HG03571 (cell line): Measurements from ENCODE around the gene TTC39A.

Experiments used
- ATAC-seq: cut with Tn5 transposase; IDR thresholded peaks from one replicate; pipeline ENCODE4 v1.9.1; 2021; ENCODE audit not compliant: unreplicated experiment

The TTC39A gene

DNA sequence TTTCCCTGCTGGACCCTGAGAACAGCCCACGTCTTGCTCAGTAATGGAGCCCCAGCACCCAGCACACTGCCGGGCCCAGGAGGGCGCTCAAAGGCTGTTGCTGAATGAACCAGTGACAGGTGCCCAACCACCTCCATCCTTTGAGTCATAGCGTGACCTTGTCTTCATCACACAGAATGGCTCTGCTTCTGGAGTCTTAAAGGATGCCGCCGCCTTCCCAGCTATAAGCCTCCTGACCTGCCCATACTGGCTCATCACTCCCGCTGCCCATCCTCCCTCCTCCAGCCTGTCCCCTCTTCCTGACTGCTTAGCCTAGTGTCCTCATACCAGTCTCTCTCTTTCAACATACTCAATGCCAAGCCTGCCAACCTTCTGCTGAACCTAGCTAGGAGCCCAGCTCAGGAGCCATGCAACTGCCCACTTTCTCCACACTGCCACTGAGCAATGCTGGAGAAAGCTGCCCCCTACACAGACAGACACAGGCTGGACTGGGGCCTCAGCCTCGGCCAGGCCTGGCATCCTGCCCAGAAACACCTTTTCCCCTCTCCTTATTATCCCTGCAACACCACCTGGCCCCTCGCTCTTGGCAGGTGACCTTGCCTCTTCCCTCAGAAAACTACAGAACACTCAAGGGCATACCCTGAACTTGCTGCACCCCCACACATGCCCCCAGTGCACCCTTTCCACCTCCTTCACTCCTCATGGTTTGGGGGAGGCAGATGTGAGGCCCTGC is 14.1 kb downstream of the TTC39A start:
- no peak for ATAC-seq

DNA sequence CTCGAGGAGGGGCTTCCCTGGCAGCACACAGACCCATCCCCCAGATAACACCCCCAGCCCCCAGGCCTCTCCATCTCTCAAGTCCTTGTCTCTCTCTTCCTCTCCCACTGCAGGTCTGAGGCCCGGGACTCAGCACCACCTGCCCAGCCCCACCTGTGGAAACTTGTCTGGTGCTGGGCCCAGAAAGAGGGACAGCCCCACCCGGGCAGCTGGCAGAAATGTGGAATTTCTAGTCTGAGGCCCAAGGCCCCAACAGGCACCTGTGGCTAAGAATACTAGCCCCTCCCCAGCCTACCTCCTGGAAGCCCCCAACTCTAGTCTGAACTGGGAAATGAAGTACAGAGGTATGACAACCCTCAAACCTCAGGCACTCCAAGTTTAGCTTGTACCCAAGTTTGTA is 15.4 kb downstream of the TTC39A start:
- no peak for ATAC-seq

DNA sequence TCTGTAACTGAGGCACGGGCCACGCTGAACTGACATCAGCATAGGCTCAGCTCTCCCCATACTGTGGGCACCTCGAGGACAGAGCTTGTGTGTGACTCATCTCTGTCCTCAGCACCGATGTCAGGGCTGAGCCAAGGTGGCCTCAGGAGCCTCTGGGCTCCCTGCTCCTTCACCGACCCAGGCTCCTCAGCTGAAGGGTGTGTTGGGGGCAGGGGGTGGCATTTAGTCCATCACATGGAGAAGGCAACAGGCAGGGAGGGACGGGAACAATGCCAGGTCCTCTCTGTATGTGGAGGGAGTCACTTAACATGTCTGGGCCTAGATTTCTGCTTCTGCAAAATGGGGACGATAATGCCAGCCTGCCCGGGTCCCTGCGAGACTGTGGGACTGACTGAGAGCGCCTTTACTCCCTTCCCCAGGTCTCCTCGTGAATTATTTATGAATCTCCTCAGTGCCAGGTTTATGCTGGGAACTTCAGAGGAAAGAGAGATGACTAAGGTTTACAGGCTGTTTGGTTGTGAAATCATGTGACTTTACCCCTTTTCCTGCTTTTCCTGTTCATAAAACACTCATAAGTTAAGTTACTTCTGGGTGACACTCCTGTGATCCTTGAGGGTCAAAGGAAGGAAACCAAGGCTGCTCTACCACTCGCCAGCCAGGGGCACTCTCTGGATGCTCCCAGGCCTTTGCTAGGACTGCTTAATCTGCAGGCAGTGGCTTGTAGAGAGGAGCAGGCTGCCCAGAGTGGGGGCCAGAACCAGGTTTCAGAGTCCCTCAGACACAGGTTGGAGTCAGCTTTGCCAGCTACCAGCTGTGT is 16.2 kb downstream of the TTC39A start:
- no peak for ATAC-seq

DNA sequence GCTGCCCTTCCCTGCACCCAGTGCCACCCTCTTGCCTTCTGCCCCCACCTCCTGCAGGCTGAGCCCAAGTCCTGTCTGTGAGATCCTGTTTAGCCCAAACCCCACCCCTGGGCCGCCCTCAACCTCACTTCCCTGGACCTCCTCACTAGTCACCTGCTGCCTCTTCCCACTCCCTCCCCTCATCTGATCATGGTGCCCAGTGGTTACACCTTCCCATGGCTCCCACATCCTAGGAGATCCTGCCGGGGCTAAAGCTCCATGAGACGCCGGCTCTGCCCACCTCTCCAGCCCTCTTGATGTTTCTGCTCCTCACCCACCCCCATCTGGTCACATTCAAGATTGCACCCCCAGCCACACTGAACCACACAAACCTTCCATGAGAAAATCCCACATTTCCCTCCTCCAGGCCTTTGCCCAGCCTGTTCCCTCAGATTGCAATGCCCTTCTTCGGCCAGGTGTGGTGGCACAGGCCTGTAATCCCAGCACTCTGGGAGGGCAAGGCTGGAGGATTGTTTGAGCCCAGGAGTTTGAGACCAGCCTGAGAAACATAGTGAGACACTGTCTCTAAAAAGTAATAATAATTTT is 17.0 kb downstream of the TTC39A start:
- no peak for ATAC-seq

DNA sequence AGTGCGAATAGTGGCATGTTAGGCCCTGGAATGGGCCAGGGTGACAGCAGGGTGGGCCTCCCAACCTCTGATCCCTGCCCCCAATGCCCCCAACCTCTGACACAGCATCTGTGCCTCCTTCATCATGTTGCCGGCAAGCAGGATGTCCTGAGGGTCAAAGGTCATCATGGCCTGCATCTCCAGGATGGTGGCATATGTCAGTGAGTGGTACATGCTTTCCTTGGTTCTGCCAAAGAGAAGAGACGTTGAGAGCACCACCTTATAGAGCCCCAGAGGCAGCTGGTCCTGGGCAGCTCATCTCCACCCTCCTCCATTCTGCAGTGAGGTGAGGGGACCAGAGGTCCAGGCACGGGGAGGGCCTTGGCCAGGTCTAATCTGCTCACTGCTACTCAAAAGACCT is 17.6 kb downstream of the TTC39A start:
- no peak for ATAC-seq

DNA sequence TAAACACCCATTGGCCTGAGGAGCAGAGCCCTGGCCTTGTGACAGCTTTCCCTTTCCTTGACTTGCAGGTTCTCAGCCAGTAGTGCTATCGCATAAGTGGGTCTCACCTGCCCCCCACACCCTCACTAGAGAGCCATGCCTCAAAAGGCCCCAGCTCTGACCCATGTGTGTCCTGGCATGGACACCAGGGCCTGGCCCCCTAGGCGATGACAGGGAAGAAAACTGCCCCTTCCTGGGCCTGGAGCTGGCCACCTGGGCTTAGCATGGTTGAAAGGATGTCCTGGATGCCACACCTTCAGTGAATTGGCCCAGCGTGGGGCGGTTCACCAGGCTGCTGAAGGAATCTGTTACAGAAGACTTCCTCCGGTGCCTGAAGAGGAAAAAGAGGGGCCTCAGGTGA is 18.5 kb downstream of the TTC39A start:
- no peak for ATAC-seq

DNA sequence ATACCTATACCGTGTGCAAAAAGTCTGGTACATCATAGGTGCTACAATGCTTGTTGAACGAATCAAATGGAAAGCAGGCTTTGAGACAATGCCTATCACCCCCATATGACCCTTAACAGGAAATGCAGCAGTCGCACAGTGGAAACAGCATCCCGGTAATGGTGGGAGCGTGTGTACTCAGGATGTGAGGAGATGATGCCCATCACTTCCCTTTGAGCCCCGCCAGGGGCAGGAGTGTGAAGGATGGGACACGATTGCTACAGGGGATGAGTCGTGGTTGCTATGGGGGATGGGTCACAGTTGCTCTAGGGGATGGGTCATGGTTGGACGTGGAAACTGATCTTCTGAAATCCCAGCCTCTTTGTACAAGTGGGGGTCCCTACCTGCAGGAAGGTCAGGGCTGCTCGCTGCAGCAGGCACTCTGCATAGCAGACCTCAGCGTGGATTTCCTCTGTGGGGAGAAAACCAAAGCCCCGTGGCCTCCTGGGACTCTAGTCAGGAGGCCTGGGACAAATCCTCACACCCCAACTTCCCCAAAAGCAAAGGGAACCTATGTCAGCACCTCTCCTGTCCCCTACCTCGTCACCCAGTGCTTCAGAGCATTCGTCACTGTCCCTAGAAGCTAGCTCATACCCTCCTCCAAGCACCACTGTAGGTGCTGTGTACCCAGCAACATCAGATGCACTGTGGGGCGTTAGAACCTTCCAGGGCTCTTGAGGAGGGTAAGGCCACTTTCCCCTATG is 19.3 kb downstream of the TTC39A start:
- ATAC-seq, result no peak

DNA sequence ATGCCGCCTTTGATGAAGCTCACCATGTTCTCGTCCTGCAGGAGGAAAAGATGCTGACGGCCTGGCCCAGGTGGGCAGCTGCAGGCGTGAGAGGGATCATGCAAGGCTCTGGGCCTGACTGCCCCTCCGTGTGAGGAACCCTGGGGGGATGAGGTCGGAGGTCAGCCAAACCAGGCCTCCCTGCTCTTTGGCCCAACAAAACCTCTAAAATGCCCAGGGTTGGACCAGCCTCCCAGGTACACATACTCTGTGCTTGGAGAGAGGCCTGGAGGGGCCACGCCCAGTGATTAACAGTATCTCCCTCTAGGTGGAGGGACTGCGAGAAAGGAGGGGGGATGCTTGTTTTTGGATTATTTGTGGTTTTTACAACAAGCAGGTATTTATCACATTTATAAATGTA is 21.1 kb downstream of the TTC39A start:
- ATAC-seq, result no peak

DNA sequence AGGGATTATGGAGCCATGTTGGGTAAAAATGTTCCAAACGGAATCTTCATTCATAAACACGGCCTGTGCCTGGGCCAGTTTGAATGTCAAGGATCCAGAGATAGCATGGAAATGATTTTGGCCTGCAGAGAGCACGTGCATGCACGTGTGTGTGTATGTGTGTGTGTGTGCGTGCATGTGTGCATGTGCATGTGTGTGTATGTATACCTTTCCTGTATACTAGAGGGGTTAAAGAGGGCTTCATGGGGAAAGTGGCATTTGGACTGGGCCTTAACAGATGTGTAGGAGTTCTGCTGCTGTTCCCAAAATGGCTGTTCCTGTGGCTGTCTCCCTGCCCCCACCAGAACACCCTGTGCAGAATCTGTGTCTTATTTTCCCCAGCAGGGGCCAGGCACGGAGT is 21.7 kb downstream of the TTC39A start:
- ATAC-seq, result no peak

DNA sequence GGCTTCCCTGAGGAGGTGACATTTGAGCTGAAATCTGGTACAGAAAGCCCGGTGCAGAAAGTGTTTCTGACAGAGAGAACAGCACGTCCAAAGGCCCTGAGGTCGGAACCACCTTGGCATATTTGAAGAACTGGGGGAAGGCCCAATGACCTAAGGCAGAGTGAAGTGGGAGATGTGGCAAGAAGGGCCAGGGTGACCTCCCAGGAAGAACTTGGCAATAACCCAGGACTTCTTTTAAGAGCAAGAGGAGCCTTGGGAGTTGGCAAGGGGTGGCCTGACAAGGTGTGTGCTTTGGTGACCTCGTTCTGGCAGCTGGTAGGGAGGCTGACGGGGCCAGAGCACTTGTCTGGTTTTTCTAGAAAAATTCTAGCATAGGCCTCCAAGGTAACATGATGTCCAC is 23.4 kb downstream of the TTC39A start:
- ATAC-seq, result no peak

DNA sequence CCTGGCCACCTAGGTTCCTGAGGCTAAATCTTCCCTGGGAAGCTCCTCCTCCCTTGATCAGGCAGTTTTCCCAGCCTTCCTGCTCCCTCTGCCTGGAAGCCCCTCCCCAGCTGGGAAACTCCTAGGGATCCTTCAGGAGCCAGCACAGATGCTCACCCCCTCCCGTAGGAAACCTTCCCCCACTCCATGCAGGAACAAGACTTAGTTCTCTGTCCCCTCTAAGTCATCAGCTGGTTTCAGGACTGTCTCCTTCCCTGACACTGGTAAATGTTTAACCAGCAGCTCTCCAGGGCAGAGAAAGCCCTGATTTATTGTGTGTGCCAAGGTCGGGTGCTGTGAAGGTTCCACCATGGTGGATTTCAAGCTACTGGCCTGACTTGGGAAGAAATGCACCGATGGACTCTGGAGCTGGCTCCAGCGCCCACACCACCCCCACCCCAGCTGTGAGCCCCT is 25.0 kb downstream of the TTC39A start:
- no peak for ATAC-seq

DNA sequence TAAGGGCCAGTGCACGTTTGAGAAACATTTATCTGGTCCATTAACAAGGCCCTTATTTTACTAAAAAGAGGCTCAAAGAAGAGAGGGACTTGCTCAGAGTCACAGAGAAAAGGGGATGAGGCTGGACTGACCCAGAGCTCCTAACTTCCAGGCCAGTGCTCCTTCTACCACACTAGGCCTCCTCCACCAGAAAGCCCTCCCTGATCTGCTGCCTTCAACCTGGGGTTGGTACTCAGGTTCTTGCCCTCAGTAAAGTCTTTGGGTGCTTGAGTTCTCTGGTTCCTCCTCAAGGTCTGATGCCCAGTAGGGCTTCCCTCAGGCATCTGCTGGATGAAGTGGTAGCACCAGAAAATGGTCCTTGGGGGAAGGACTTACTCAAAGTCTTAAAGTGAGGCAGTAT is 26.0 kb downstream of the TTC39A start:
- no peak for ATAC-seq

DNA sequence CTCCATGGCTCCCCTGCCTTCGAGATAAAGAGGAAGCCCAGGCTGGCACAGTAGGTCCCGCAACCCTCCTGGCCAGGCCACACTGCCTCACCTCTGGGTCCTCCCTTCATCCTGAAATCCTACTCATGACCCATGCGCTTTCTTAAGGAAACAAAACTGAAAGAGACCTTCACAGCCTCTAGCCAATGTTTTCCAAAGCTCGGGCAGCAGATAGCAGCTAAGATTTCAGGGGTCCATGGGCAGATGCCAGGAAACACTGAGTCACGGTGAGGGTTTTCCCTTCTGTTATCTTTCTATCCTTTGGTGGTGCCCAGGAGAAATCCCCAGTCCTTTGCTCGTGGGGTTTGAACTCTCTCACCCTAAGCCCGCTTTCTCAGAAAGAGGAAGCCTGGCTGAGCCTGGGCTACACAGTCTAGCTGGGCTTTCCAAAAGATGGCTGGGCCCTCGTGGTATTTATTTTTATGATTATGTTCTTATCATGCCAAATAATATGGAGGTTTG is 26.6 kb downstream of the TTC39A start:
- no peak for ATAC-seq

DNA sequence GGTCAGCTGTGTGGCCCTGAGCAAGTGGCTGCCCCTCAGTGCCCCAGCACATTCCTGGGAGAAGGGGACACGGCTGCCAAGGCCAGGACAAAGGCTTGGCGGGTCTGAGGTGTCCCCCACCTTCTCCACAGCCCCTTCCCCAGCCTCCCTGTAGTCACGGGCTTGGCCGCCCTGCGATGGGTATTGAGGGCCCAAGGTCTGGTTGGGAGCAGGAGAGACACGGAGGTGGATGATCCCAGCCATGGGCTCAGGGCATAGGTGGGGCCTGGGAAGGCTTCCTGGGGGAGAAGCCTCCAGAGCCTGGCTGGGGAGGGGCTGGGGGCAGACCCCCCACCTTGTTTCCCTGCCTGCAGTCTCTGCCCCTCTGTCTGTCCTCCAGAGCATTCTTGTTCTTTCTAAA is 27.0 kb downstream of the TTC39A start:
- no peak for ATAC-seq

DNA sequence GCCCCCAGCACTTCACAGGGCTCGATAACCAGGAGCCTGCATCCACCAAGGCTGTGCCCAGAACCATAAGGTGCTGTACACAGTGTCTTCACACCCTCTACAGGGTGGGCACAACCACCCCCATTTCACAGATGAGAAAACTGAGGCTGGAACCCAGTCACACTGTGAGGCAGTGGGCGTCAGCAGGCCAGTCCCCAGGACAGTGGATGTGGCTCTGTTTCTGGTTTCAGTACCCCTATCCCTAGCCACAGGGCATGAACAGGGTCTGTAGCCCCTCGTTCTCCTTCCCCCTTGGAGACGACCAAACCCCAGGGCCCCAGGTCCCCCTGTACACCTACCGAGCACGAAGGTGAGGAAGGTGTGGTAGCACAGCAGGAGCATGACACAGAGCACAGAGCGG is 27.6 kb downstream of the TTC39A start:
- no peak for ATAC-seq

DNA sequence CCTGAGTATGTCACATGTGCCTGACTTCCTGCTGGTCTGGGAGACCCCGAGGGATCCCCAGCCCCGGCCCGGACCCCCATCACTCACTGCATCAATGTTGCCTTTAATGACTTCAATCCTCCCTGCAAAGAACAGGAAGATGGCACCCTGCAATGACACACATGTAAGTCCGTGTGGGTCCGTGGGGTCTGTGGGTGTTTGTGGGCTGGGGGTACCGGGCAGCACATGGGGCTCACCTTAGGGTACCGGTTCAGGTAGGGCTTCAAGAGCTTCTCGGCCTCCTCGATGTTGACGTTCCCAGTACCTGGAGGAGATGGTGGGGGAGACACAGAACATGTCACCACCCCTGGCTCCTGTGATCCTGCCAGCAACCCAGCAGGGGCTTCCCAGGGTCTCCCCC is 28.1 kb downstream of the TTC39A start:
- ATAC-seq, result no peak

DNA sequence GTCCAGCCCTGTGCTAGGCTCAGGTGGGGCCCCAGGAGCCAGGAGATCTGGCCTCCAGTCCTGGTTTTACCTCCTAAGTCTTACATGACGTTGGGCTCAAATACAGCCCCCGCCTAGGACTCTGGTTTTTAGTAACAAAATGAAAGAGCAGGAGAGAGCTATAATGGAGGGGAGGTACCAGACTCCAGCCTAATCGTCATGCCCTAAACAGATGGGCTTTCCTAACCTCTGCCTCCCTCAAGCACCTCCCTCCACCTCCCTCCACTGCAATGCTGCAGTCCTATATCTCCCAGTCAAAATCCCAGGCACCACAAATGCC is 28.6 kb downstream of the TTC39A start:
- no peak for ATAC-seq

DNA sequence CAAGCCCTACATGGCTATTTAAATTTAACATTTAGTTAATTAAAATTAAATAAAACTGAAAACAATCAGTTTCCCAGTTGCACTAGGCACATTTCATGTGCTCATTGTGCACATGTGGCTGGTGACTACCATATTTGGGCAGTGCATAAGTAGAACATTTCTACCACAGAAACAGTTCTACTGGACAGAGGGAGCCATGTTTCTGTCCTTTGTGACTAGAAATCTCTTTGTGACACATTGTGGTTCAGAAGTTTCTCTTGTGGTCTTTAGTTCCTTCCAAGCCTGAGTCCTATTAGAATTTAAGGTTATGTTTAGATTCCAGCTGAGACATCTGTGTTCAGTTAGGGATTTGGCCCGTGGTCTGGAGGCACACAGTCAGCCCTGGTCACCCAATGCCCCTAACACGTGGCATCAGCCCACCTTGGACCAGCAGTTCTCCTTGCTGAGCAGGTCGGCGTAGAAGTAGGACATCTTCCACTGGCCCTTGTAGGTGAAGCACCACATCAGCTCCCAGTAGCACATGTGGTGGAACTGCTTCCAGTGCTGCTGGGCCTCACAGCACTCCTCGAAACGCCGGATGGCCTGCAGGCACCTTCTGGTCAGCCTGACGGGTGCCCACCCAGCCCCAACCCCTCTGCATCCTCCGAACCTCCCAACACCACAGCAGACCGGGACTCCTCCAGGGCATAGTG is 29.1 kb downstream of the TTC39A start:
- no peak for ATAC-seq

DNA sequence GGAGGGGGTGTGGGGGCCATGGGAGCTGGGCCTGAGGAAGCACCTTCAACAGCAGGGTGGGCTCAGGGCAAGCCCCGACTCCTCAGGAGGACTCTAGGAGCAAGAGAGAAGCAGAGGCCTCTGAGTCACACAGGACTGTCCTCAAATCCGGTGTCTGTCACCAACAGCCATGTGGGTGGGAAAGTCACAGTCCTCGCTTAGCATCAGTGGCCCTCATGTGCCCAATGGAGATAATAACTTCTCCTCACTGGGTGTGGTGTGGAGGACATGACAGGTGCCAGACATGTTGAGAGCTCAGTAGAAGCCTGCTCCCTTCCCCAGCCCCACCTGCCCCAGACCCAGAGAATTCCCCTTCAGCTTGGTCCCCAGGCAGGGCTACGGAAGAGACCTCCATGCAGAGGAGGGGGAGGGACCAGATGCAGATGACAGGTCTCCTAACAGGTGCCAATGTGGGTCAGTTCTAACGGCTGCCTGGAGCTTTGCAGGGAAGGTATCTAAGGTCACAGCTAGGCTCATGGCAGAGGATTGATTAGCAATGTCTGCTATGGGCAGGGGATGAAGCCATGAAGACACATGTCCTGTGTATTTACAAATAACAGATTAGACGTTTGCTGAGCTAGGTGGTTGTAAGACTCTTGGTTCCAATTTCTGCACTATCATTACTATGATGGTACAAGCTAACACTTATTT is 30.2 kb downstream of the TTC39A start:
- ATAC-seq, result no peak

DNA sequence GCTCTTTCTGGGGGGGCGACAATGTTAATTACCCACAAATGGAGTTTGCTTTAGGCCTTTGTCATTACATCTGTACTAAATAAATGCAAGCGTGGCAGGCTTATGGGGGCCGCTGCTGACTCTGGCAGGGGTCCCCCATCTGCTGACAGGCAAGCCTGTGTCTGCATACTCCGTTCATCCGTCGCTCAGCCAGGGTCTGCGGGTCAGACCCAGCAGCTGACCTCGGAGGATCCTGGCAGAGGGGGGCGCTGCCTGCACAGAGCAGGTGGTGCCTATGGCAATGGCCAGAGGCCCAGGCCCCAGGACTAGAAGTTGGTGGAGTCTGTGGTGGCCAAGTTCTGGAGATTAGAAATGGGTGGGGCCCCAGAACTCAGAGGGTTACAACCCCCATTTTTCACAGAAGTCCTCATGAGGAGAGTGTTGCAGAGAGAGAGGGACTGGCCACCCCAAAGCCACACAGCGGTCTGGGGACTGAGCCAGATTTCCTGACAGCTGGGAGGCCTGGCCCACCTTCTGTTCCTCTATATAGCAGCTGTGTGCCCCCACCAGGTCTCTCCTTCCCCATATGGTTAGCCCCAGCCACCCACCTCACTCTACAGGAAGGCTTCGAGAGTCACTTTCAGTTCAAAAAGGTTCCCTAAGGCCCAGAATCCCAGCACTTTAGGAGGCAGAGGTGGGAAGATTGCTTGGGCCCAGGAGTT is 31.0 kb downstream of the TTC39A start:
- no peak for ATAC-seq
